ENCODE data around the gene ZNF548.

The ZNF548 gene

DNA sequence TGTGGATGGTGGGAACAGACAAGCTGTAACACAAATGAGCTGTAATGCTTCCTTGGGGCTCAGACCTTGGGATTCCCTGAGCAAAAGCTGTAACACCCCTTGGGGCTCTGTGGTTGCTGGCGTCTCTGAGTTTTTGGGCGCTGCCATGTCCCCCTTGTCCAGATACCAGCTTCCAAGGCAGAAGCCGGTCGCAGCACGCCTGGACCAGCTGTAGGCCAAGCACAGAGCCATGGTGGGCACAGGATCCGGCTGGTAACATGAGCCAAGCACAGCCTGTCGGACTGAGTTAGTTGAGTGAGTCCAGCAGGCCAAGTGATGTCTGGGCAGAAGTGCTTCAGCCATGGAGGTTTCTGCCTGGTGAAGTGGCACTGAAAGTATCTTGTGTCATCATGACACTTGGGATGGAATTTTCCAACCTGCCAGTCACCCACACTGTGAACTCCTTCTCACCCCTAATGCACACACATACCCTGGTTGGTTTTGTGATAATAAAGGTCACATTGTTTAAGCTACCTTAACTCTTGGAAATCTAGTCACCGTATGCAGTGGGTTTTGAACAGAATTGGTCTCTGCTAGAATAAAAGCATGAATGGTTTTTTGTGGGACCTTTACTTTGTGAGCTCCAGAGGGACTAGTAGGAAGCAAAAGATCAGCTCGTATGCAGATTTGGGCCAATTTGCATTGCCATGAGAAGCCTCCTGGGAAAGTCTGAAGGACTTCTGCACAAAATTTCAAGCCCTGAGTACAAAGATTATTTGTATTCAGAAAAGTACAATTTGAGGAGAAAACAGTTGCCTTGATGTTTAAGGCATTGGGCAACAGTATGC is 14.3 kb downstream of the ZNF548 start:
- no peak for DNase-seq

DNA sequence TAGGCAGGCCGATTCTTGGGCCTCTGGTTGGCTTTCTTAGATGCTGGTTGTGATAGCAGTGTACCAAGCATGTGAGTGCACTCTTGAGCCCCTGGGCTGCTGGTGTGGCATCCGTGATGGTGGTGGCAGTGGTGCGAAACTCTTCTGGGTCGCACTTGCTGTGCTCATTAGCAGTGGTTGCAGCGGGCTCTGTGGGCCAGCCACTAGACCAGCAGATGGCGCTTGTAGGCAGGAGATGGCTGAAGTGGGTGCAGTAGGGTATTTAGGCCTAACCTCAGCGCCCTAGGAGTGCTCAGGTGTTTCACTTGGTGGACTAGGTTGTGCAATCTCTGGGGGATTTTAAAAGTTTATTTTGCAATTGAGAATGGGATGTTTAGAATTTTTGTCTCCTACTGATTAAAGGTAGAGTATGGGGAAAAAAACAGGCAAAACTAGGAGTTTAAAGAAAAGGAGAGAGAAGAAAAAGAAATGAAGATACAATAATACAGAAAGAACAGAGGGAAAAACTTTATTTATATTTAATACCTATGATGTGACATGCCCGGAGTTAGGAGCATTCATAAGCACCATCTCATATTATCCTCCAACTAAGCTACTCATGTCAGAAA is 17.0 kb downstream of the ZNF548 start:
- peak; percentile 24 to 46 for DNase-seq

DNA sequence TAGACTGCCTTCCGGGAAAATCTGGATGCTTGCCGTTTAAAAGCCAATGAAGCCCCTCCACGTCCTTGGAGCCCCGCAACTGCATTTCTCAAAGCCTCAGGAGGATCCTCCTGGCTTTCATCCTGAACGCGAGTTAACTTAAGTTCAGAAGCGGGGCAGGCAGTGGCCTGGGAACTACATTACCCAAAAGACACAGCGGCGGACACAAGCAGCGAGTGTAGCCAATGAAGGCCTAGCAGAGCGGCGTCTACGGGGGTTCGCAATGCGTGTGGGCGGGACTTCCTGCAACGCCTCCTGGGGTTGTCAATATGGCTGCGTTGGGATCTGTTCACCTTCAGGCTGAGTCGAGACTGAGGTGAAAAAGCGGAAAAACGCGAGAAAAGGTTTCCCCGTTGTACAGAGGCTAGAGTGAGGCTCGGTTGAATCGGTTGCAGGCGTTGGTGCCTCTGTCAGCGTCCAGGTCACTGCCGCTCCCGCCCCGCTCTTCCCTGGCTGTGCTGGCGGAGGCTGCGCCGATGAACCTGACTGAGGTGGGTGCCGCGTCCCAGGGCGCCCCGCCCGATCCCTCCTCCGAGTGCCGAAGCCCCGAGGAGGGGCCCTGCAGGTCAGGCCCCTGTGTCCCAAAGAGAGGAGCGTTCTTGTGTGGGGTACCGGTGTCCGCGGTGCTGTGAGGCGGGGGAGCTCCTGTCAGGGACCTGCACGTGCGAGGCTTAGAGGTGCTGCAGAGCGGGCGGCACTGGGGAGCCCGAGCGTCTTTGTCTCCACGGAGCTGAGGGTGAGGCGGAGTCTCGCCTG is 21.4 kb downstream of the ZNF548 start, which contains the start of gene ZNF17:
Gene ZNF17 (plus strand): TSS at position 285 of the 795 bp plus-strand sequence. CDS start 2,455 bp downstream, outside the sequence.
- DNase-seq, result peak; percentile 96 to 98

DNA sequence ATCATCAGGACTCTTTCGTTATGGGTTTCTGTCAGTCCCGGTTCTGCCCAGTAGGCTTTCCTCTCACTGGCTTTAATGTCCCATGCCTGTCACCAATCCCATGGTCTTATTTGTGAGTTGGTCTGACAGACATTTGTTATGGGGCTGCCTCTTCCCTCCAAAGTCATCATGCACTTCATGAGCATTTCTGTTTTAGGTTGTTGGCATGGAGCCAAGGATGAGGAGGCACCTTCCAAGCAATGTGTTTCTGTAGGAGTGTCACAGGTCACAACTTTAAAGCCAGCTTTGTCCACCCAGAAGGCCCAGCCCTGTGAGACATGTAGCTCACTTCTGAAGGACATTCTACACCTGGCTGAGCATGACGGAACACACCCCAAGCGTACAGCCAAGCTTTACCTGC is 29.8 kb downstream of the ZNF548 start:
- DNase-seq, result no peak

DNA sequence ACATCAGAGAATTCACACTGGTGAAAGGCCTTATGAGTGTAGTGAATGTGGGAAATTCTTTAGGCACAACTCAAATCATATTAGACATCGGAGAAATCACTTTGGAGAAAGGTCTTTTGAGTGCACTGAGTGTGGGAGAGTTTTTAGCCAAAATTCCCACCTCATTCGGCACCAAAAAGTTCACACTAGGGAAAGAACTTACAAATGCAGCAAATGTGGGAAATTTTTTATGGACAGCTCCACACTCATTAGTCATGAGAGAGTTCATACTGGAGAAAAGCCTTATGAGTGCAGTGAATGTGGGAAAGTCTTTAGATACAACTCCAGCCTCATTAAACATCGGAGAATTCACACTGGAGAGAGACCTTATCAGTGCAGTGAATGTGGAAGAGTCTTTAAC is 31.4 kb downstream of the ZNF548 start:
- no peak for DNase-seq

DNA sequence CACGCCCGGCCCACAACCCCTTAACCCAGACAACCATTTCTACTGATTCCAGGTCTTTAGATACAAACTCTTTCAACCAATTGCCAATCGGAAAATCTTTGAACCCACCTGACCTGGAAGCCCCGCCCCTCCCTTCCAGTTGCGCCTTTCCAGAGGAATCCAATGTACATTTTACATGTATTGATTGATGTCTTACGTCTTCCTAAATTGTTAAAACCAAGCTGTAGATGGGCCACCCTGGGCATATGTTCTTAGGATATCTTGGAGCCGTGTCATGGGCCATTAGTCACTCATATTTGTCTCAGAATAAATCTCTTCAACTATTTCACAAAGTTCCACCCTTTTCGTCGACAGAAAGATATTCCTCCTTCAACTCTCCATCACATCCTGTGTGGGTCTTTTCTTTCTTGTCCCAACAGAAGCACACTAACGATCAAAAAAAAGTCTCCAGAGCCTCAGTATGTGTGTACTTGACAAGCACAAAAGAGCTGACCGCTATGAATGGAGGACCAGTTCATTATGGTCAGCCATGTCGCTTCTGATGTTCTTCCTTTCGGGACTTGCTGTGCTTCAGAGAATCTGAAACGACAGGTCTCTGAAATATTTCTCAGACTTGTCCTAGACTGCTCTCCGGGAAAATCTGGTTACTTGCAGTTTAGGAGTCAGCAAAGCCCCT is 44.9 kb downstream of the ZNF548 start:
- no peak for DNase-seq

DNA sequence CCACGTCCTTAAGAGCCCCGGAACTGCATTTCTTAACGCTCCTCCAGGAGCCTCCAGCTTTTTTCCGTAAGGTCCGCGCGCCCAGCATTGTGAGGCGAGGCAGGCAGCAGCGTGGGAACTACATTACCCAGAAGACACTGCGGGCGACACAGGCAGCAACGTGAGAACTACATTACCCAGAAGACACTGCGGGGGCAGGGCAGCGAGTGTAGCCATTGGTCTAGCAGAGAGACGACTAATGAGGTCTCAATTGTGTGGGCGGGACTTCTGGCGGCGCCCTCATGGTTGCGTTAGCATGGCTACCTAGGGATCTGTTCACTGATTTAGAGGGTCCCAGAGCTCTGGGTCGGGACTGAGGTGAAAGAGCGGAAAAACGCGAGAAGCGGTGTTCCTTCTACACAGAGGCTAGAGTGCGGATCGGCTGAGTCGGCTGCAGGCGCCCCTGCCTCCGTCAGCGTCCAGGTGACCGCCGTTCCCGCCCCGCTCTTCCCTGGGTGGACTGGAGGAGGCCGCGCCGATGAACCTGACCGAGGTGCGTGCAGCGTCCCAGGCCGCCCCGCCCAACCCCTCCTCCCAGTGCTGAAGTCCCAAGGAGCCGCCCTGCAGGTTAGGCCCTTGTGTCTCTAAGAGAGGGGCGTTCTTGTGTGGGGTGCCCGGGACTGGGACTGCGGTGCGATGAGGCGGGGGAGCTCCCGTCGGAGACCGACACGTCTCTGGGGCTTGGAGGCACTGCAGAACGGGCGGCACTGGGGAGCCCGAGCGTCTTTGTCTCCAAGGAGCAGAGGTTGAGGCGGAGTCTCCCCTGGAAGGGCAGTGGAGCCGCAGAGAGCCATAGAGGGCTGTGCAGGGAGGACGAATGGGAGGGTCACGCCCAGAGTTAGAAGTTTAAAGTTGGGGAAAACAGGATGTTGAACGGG is 45.7 kb downstream of the ZNF548 start, which contains the start of gene ZNF749:
Gene ZNF749 (plus strand): TSS at position 264 of the 917 bp plus-strand sequence. CDS start 254 bp downstream, at position 518.
- DNase-seq, result peak; percentile 99

DNA sequence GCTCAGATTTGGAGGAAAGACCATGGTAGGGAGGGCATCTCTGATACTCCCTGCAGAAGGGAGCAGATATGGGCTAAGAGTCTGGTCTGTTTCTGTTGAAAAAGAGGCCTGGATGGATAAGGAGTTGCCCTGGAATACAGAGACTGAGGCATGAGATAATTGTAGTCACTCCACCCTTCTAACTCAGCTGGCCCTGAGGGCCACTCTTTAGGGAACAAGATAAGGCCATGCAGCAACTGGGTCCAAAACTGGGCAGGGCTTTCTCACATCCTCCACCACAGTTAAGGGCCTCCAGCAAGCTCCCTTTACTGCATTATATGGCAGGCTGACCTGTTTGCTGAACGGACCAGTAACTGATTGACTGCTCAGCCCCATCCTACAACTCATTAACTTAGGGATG is 46.8 kb downstream of the ZNF548 start:
- DNase-seq, result no peak

DNA sequence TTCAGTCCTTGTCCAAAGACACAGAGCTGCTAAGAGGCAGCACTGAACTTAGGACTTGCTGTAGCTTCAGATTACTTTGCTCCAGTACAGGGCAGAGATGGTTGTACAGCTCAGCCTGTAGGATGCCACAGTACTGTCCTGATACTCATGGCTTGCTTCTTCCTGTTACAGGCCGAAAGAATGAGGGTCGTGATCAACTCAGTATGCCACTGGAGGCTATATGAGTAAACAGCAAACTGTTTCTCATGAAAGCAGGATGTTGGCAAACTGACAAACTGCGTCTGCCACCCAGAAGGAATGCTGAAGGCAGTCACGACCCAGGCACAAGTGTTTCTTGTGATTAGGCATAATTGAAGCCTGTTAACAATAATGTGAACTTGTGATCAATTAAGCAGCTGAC is 48.3 kb downstream of the ZNF548 start:
- no peak for DNase-seq

DNA sequence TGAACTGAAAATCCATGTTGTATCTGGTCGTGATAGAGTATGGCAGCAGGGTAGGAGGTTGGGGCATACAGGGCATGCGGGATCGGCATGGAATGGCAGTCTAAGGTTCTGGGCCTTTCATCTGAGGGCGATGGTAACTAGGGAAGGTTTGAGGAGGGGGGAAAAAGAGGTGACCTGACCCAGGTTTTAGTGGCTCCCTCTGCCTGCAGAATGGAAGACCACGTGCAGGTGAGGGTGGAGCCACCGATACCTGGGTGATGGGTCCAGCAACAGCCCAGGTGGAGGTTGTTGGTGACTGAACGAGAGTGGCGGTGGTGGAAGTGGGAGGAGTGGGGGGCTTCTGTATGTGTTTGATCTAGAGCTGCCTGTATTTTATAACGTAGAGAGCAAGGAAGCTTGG is 49.3 kb downstream of the ZNF548 start:
- no peak for DNase-seq

DNA sequence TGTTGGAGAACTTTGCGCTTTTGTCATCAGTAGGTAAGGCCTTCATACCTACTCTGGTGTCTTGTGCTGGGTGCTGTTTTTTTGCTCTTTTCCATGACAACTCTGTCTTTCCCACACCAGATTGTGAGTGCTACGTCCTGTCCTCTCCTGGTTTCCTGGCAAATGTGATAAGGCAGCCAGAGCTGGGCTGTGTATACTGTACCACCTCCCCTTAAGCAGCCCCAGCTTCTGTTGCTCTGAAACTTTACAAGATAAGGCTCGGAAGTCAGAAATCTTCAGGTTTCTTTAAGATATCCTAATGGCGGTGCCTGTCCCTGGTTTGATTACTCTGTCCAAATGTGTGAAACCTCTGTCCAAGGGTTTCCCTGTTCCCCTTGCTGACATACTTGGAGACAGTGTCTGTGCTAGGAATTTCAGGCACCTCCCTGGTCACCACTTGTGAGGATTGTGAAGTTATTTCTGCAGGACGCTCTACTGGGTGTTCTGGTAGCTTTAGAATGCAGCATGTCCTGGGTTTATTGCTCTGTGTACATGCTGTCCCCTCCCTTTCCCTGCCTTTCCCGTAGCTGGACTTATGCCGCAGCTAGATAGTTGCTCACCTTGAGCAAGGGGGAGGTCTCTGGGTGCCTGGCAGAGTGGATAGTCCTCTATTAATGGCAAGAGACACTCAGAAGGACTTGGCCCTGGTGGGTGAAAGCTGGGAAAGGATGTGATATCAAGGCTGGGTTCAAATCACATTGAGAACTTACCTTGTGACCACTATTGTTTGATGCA is 52.5 kb downstream of the ZNF548 start:
- DNase-seq, result no peak

DNA sequence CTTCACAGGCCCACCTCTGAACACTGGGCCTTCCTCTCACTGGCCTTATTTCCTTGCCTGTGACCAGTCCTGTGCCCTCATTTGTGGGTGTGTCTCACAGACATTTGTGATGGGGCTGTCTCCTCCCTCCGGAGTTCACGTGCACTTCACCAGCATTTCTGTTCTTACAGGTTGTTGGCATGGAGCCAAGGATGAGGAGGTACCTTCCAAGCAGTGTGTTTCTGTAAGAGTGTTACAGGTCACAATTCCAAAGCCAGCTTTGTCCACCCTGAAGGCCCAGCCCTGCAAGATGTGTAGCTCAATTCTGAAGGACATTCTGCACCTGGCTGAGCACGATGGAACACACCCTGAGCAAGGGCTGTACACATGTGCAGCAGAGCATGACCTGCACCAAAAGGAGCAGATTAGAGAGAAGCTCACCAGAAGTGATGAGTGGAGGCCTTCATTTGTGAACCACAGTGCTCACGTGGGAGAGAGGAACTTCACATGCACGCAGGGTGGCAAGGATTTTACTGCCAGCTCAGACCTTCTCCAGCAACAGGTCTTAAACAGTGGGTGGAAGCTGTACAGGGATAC is 53.6 kb downstream of the ZNF548 start:
- DNase-seq, result no peak

DNA sequence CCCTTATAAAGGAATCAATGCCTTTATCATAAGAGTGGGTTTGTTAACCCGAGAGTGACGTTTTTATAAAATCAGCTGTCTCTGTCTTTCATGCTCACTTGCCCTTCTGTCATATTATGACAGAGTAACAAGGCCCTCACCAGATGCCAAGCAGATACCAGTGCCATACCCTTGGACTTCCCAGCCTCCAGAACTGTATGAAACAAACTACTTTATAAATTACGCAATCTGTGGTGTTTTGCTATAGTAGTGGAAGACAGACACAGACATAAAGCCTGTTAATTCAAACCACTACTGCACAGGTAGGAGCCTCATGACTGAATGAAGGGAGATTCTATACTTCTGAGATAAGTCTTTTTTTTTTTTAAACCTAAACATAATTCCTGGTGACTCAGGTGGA is 62.7 kb downstream of the ZNF548 start:
- DNase-seq, result no peak
